Measurements from ENCODE around the gene HINFP.
A peak's percentile ranks its signal among the peaks of the same experiment; 100 is the strongest.

HINFP gene

GRCh38 chr11:119155733-119156492 lies 34.5 kb downstream of the HINFP start:
- no peaks in the 10 kb centered on the region for H3K79me2 ChIP-seq (ENCODE audit: insufficient read depth, low read length)

GRCh38 chr11:119156496-119156895 lies 35.1 kb downstream of the HINFP start:
- no peak for TF ChIP-seq CTCF (conservative IDR thresholded peaks at IDR 0.05; ENCODE audit: low read length)
- TF ChIP-seq EZH2phosphoT487 (IDR thresholded peaks at IDR 0.05; ENCODE audit: borderline replicate concordance): no peak
- H3K27me3 ChIP-seq (ENCODE audit: insufficient read depth, low read length, poor library complexity, severe bottlenecking): no peaks in the 10 kb centered on the region

More at GRCh38 chr11:119155733-119156492, 34.5 kb downstream of the HINFP start:
- Histone ChIP-seq H3K9me2 (replicated peaks; ENCODE audit: low read depth, low read length) (no peaks in the 10 kb centered on the region), H4K20me1 (ENCODE audit: insufficient read depth, low read length, poor library complexity, severe bottlenecking) (no peaks in the 10 kb centered on the region), H3K4me1 (ENCODE audit: insufficient read depth, low read length, poor library complexity, severe bottlenecking) (peaks cover 5% of the 10 kb centered on the region), H2AFZ (ENCODE audit: low read length) (0 out of 2 replicates have a peak overlapping the region, but pooled peaks have one; percentile 28), H3K36me3 (ENCODE audit: insufficient read depth, low read length) (no peaks in the 10 kb centered on the region), H3K27me3 (ENCODE audit: insufficient read depth, low read length, poor library complexity, severe bottlenecking) (no peaks in the 10 kb centered on the region), H3F3A (ENCODE audit: low read depth) (no peaks in the 10 kb centered on the region), H3K9ac (ENCODE audit: low read depth, low read length, poor library complexity, severe bottlenecking) (no peak overlapping the region), H3K4me2 (ENCODE audit: low read depth, low read length, poor library complexity, severe bottlenecking) (peak overlapping the region; percentile 45), H3K9me3 (ENCODE audit: insufficient read depth, low read depth, low read length) (no peaks in the 10 kb centered on the region), H3K4me3 (ENCODE audit: low read length, poor library complexity, severe bottlenecking) (no peak overlapping the region)
- no peak for TF ChIP-seq EZH2phosphoT487 (IDR thresholded peaks at IDR 0.05; ENCODE audit: borderline replicate concordance)
- TF ChIP-seq CTCF (conservative IDR thresholded peaks at IDR 0.05; ENCODE audit: low read length): peak; percentile 46

GRCh38 chr11:119157063-119157462 lies 35.7 kb downstream of the HINFP start:
- Histone ChIP-seq H3K36me3 (ENCODE audit: insufficient read depth, low read length) (no peaks in the 10 kb centered on the region), H4K20me1 (ENCODE audit: insufficient read depth, low read length, poor library complexity, severe bottlenecking) (no peaks in the 10 kb centered on the region), H3K9me3 (ENCODE audit: insufficient read depth, low read depth, low read length) (no peaks in the 10 kb centered on the region), H3K9me2 (replicated peaks; ENCODE audit: low read depth, low read length) (no peaks in the 10 kb centered on the region), H3K4me3 (ENCODE audit: low read length, poor library complexity, severe bottlenecking) (no peak overlapping the region), H3K79me2 (ENCODE audit: insufficient read depth, low read length) (no peaks in the 10 kb centered on the region), H2AFZ (ENCODE audit: low read length) (no peak overlapping the region), H3K4me2 (ENCODE audit: low read depth, low read length, poor library complexity, severe bottlenecking) (no peak overlapping the region), H3F3A (ENCODE audit: low read depth) (no peaks in the 10 kb centered on the region), H3K4me1 (ENCODE audit: insufficient read depth, low read length, poor library complexity, severe bottlenecking) (peaks cover 5% of the 10 kb centered on the region), H3K9ac (ENCODE audit: low read depth, low read length, poor library complexity, severe bottlenecking) (no peak overlapping the region), H3K27me3 (ENCODE audit: insufficient read depth, low read length, poor library complexity, severe bottlenecking) (no peaks in the 10 kb centered on the region)
- TF ChIP-seq EZH2phosphoT487 (IDR thresholded peaks at IDR 0.05; ENCODE audit: borderline replicate concordance): no peak
- no peak for TF ChIP-seq CTCF (conservative IDR thresholded peaks at IDR 0.05; ENCODE audit: low read length)

More at GRCh38 chr11:119156496-119156895, 35.1 kb downstream of the HINFP start:
- Histone ChIP-seq H3F3A (ENCODE audit: low read depth) (no peaks in the 10 kb centered on the region), H3K4me2 (ENCODE audit: low read depth, low read length, poor library complexity, severe bottlenecking) (no peak overlapping the region), H3K9me2 (replicated peaks; ENCODE audit: low read depth, low read length) (no peaks in the 10 kb centered on the region), H4K20me1 (ENCODE audit: insufficient read depth, low read length, poor library complexity, severe bottlenecking) (no peaks in the 10 kb centered on the region), H2AFZ (ENCODE audit: low read length) (no peak overlapping the region), H3K4me1 (ENCODE audit: insufficient read depth, low read length, poor library complexity, severe bottlenecking) (peaks cover 5% of the 10 kb centered on the region), H3K4me3 (ENCODE audit: low read length, poor library complexity, severe bottlenecking) (no peak overlapping the region), H3K36me3 (ENCODE audit: insufficient read depth, low read length) (no peaks in the 10 kb centered on the region), H3K9ac (ENCODE audit: low read depth, low read length, poor library complexity, severe bottlenecking) (no peak overlapping the region), H3K79me2 (ENCODE audit: insufficient read depth, low read length) (no peaks in the 10 kb centered on the region), H3K9me3 (ENCODE audit: insufficient read depth, low read depth, low read length) (no peaks in the 10 kb centered on the region)
